Myocyte (in vitro differentiated cells): ENCODE results near the gene KIAA0408. TPM values are rescaled to one million over a fixed set of nuclear protein-coding genes. Genes with fewer than 3 reads are reported as not detected.
"Not testable (repeated sequence)": the region's sequence is repeated elsewhere in the genome, so short reads cannot be mapped to it uniquely, and the experiment has no call there.

Experiments
- DNase-seq: peaks from one replicate; pipeline ENCODE4 v3.0.0-alpha.2; 2012; ENCODE audit warnings: low read depth
- total RNA-seq: library from RNA; depleted of rRNA; stranded (reverse); fragments of >200 nt; gene quantifications from 2 replicates; pipeline ENCODE4 v1.2.3, GENCODE V29; 2014

Gene KIAA0408
- total RNA-seq, 1 donor from 2014 or later, result 1.7 TPM

DNA sequence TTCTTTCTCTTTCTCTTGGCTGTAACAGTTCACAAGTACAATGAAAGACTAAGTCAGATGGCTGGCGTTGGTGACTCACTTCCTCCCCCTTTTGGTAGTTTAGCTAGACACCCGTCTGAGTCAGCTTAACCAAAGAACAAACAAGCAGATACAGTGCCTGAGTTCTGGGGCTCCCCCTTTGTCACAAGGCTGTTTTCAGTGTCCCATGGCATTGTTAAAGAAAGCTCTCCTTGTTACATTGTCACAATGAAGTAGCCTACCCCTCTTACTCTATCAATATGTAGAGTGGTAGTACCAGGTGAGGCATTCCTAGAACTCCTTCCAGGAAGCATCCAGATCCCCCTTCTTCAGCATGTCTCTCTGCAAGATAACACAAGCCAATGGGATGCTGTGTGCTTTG lies 38.6 kb downstream of the KIAA0408 start:
- DNase-seq, result peak; percentile 89

GRCh38 chr6:127415096-127415495 lies 44.1 kb downstream of the KIAA0408 start:
- no peak for DNase-seq

GRCh38 chr6:127413123-127413522 lies 46.1 kb downstream of the KIAA0408 start:
- DNase-seq, result not testable (repeated sequence)

DNA sequence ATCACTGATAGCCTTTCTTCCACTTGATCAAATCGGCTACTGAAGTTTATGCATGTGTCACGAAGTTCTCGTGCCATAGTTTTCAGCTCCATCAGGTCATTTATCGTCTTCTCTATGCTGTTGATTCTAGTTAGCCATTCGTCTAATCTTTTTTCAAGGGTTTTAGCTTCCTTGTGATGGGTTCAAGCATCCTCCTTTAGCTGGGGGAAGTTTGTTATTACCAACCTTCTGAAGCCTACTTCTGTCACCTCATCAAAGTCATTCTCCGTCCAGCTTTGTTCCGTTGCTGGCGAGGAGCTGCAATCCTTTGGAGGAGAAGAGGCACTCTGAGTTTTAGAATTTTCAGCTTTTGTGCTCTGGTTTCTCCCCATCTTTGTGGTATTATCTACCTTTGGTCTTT lies 47.2 kb downstream of the KIAA0408 start:
- DNase-seq, result not testable (repeated sequence)

Other genes with a start within 250 kb of the KIAA0408 start
- 60.9 and 76.1 TPM in 2 replicates for gene RNF146, start 192.5 kb downstream of the KIAA0408 start, total RNA-seq
- 70.2 and 81.7 TPM in 2 replicates for gene ECHDC1, start 115.8 kb downstream of the KIAA0408 start, total RNA-seq
- 0.62 TPM in 1 of 2 replicates, not detected in the other for gene C6orf58, start 117.8 kb upstream of the KIAA0408 start, total RNA-seq